A673 (cell line): ENCODE results near the gene ZNF688.

Source experiments
- EZH2 ChIP-seq: fragments of 200-600 bp; sonication (generic); IDR thresholded peaks from 2 replicates; pipeline ENCODE4 v1.6.1; 2017; ENCODE audit warnings: borderline replicate concordance, low read depth, mild to moderate bottlenecking, mixed read lengths, antibody characterized with exemption, low read length; ENCODE audit not compliant: poor library complexity, severe bottlenecking
- TF ChIP-seq, protein P1 (sequence below): fragments of 300-800, 200-600 bp; sonication (generic); conservative IDR thresholded peaks from 2 replicates; pipeline ENCODE4 v1.5.1; 2017; ENCODE audit warnings: low read depth, mild to moderate bottlenecking, antibody characterized with exemption, low read length, moderate library complexity, mixed read lengths

DNA sequence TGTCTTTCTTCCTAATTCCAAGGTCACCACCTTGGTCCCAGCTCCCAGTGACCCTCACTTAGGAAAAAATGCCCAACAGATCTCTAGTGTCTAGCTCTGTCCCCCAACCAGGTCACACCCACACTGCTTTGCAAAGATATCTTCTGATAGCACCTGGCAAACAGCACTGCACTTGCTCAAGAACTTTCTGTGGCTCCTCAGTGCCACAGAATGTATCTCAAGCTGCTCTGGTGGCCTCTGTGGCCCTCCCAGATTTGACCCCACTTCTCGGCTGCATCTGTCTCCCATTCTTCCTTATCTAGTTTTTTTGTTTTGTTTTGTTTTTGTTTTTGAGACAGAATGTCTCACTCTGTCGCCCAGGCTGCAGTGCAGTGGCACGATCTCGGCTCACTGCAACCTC is 5.0 kb downstream of the ZNF688 start:
- TF ChIP-seq, protein P1, sequence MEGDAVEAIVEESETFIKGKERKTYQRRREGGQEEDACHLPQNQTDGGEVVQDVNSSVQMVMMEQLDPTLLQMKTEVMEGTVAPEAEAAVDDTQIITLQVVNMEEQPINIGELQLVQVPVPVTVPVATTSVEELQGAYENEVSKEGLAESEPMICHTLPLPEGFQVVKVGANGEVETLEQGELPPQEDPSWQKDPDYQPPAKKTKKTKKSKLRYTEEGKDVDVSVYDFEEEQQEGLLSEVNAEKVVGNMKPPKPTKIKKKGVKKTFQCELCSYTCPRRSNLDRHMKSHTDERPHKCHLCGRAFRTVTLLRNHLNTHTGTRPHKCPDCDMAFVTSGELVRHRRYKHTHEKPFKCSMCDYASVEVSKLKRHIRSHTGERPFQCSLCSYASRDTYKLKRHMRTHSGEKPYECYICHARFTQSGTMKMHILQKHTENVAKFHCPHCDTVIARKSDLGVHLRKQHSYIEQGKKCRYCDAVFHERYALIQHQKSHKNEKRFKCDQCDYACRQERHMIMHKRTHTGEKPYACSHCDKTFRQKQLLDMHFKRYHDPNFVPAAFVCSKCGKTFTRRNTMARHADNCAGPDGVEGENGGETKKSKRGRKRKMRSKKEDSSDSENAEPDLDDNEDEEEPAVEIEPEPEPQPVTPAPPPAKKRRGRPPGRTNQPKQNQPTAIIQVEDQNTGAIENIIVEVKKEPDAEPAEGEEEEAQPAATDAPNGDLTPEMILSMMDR, result no peak
- no peak for TF ChIP-seq EZH2
